Stimulated activated CD4-positive, alpha-beta T cell treated with anti-CD3 and anti-CD28 coated beads, Interleukin-12 subunit alpha, Interleukin-12 subunit beta, amount 100 ng/mL, for 24 hours (primary cell): ENCODE data around the gene PHLDA1.
"Not testable (repeated sequence)": the region's sequence is repeated elsewhere in the genome, so short reads cannot be mapped to it uniquely, and the experiment has no call there.

Source experiments
- DNase-seq, 2 experiments: peaks; one replicate each; pipeline ENCODE4 v3.0.0-alpha.2; 2020; ENCODE audit warnings: low read depth in 2 of 2

Gene PHLDA1

GRCh38 chr12:76018672-76019071, 12.9 kb downstream of the PHLDA1 start:
- DNase-seq = no peak

GRCh38 chr12:76018111-76018510, 13.5 kb downstream of the PHLDA1 start:
- no peak for DNase-seq

DNA sequence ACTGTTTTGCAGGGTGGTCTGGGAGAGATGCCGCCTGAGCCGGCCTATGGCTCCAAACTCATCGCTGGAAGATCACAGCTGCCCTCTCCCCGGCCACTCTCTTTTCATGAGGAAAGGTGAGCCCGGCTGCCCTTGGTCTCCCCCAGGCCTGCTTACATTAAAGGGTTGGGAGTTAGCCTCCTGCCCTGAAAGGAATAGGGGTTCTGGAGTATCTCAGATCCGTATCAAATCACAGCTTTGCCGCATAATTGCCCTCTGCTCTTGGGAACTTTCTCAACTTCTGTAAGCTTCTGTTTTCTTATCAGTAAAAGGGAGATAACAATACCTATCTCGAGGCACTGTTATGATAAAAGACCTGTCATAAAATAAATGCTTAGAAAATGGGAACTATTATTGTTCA, 17.6 kb downstream of the PHLDA1 start:
- no peak for DNase-seq

GRCh38 chr12:76013603-76014002, 18.0 kb downstream of the PHLDA1 start:
- DNase-seq = no peak

- no peak for DNase-seq
Measured at GRCh38 chr12:76012644-76013043, 18.9 kb downstream of the PHLDA1 start.

- DNase-seq = no peak
Measured at GRCh38 chr12:76010732-76011458, 20.7 kb downstream of the PHLDA1 start.

DNA sequence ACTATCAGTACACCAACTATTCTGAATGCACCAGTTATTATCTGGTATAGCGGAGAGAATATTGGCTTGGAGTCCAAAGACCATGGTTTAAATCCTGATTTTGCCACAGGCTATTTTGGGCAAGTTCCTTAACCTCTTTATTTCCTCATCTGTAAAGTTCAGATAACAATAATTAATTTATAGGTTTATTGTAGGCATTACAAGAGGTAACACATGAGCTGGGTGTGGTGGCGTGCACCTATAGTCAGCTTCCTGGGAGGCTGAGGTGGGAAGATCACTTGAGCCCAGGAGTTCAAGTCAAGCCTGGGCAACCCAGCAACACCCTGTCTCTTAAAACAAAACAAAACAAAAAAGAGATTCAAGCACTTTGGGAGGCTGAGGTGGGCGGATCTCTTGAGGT, 23.1 kb downstream of the PHLDA1 start:
- no peak for DNase-seq

- DNase-seq = no peak
Measured at GRCh38 chr12:76007640-76008039, 23.9 kb downstream of the PHLDA1 start.

DNA sequence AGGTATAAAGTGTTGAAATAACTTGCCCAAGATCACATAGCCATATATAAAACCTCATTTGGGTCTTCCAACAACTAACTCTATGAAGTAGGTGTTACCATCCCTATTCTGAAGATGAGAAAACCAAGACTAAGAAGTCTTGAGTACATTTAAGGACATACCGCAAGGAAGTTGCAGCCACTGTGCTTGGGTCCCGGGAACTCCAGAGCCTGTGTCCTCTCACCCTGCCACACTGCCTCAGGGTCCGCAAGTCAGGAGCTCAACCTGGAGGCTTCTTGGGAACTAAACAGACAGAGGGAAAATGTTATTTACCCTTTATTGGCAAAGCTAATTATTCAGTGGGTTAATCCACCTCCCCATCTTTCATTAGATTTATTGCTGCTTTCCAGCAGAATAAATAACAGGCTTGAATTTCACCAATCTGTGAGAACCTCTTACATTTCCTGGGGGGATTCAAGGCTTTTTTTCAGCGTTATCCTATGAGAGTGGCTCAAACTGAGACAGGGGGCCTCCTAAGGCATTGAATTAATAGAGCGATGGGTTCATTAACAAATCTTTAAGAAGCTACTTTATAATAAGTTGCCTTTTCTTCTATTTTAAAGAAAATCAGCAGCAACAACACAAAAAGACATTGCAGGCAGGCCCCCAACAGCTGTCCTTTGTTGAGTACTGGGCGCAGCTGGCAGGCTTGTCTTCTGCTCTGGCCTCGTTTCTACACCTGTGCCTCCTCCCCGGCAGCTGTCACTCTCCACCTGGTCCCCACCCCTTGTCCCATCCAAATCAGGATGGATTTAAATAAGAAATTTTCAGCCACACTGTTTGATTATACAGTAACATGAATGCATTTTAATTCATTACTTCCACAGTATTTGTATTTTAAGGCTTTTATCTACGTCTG, 25.3 kb downstream of the PHLDA1 start:
- DNase-seq = no peak

DNA sequence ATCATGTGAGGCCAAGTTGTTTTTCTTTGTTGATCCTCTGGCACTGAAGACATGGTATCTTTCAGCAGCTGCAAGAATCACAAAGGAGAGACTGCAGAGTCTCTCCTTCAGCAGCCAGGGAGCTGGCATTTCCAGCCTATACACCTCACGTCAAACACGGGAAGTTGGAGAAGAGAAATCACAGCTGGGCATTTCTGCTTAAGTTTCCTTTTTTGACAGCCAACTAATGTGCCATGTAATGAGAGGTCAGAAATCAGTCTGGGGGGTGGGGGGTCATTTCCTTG, 28.3 kb downstream of the PHLDA1 start:
- DNase-seq = no peak

GRCh38 chr12:76002598-76003354, 28.8 kb downstream of the PHLDA1 start:
- no peak for DNase-seq

DNA sequence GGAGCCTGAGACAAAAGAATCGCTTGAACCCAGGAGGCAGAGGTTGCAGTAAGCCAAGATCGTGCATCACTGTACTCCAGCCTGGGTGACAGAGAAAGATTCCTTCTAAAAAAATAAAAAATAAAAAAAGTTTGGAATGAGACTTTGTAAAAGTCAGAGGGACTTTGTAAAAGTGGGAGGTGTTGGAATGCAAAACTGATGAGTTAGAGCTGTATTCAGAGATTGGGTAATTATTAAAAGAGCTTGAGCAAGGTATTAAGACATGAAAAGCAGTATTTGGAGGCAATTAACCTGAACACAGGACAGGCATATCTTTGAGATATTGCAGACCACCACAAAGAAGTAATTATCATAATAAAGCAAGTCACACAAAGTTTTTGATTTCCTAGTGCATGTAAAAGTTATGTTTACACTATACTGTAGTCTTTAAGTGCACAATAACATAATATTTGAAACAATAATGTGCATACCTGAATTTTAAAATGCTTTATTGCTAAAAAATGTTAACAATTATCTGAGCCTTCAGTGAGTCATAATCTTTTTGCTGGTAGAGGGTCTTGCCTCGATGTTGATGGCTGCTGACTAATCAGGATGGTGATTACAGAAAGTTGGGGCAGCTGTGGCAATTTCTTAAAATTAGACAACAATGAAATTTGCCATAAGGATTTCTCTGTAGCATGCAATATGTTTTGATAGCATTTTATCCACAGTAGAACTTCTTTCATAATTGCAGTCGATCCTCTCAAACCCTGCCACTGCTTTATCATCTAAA, 33.1 kb downstream of the PHLDA1 start:
- no peak for DNase-seq

DNA sequence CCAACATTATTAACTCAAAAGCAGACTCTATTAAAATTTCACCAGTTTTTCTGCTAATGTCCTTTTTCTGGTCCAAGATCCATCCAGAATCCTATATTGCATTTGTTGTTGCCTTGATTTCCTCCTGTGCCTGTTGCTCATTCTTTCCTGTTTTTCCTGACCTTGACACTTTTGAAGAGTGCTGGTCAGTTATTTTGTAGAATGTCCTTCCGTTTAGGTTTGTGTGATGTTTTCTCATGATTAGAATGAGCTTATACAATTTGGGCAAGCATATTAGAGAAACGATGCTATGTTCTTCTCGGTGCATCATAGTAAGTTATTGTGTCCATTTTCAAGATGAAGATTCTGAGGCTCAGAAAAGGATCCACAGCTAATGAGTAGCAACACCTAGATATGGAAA, 33.9 kb downstream of the PHLDA1 start:
- DNase-seq = no peak

- no peak for DNase-seq
Measured at GRCh38 chr12:75996861-75997447, 34.6 kb downstream of the PHLDA1 start.

DNA sequence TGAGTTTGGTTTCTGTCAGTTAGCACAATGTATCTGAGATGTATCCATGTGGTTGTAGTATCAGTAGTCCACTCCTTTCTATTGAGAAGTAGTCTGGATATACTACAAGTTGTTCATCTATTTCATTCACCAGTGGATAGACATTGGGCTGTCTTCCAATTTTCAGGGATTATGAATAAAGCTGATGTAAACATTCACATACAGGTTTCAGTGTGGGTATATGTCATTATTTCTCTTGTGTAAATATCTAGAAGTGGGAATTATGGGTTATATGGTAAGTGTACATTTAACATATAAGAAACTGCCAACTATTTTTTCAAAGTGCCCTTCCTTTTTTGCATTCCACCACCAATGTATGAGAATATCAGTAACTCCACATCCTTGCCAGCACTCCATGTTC, 35.9 kb downstream of the PHLDA1 start:
- no peak for DNase-seq

DNA sequence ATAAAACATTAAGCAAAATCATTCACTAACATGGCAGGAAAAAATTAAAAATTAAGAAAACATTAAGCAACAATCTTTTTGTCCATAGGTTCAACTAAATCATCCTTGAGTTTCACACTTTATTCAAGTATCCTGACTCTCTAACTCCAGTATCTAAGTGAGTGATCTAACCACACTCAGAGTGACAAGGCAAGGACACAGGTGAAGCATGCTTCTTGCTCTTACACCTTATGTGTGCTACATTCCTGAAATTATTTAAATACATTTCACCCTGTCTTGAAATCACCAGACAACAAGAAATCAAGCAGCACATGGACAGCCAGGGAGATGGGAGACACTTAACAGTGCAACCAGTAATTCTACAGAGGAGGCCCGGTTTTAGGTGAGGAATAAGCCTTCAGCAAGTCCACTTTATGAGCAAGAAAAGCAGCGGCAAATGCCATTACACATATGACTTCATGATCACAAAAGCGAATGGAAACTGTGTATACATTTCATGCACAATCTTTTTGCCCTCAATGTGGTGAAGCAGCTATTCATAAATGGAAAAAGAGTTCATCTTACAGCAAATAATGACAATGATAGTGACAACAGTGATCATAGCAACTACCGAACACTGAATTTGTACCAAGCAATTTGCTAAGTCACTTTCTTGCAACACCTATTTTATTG, 37.4 kb downstream of the PHLDA1 start:
- DNase-seq = no peak

GRCh38 chr12:75991753-75992152, 39.8 kb downstream of the PHLDA1 start:
- DNase-seq = no peak

DNA sequence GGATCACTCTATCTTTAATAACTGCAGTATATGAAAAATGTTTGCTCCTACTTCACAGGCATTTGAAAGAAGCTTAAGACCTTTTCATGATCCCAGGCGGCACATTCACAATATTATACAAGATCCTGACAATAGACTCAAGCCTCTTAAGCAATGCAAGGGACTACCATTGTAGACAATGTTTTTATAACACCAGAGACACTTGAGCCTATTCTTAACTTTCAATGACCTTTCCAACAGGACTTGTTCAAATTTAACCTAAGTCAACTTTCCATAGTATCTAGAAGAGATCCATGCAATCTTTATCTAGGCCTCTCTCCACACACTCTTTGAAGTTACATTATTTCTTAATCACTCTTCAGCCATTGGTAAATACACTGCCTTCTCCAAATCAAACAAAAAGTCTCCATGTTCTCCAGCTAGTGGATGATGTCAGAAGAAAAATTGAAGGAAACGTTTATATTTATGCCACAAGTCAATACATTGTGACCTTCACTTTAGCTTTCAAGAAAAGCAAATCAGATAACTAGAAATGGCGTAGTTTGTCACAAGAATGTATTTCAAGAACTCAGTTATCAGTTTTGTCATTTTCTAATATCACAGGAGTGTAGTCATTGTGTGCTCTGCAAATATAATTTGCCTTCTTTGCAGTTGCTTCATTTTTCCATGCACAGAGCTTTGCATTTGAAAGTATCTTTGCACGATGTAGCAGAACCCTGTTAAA, 41.2 kb downstream of the PHLDA1 start:
- DNase-seq = no peak

GRCh38 chr12:75987709-75988108, 43.9 kb downstream of the PHLDA1 start:
- DNase-seq = not testable (repeated sequence)
